H1 (cell line): ENCODE measurements around the gene RSU1. TPM values are rescaled to one million over a fixed set of nuclear protein-coding genes. Genes with fewer than 3 reads are reported as not detected.

Experiments
- CTCF ChIA-PET: fragments of 300-600 bp; sonication (Branson Sonifier 250); formaldehyde crosslinking; loops from one replicate; lab custom pipeline; 2021; ENCODE audit not compliant: partially characterized antibody; lab: Charles Lee
- POLR2A ChIA-PET: fragments of 300-600 bp; sonication (Branson Sonifier 250); formaldehyde crosslinking; loops from one replicate; lab custom pipeline; 2021; ENCODE audit warnings: inconsistent platforms; ENCODE audit not compliant: partially characterized antibody; lab: Charles Lee
- DNase-seq, 2 experiments: peaks; one replicate each; pipeline versions ENCODE4 v3.0.0 to v3.0.0-alpha.2; 2010 to 2022; ENCODE audit warnings: low spot score in 2 of 2, low read depth in 1 of 2, mixed read lengths in 1 of 2
- FAIRE-seq: peaks from 2 replicates; lab custom pipeline; 2011; peaks lifted over from hg19 to GRCh38; lab: Jason Lieb, UNC
- H2AFZ ChIP-seq: 2 replicates; pipeline ENCODE4 v1.8.1; 2012; ENCODE audit warnings: low read length, inconsistent platforms
- H2AK5ac ChIP-seq: 2 replicates; pipeline ENCODE4 v1.6.1; 2013; ENCODE audit warnings: low read depth, low read length
- H2BK120ac ChIP-seq: replicated peaks from 2 replicates; pipeline ENCODE3; 2013; ENCODE audit warnings: low read depth, low read length, inconsistent platforms
- H2BK12ac ChIP-seq: 2 replicates; pipeline ENCODE4 v1.6.1; 2013; ENCODE audit warnings: low read depth, low read length
- H2BK15ac ChIP-seq: 2 replicates; pipeline ENCODE4 v1.6.1; 2013; ENCODE audit warnings: low read length
- H2BK20ac ChIP-seq: 2 replicates; pipeline ENCODE4 v1.6.1; 2013; ENCODE audit warnings: low read length
- H2BK5ac ChIP-seq: 2 replicates; pipeline ENCODE4 v1.6.1; 2013; ENCODE audit warnings: low read depth, low read length
- H3K14ac ChIP-seq: 2 replicates; pipeline ENCODE4 v1.6.1; 2013; ENCODE audit warnings: inconsistent platforms; ENCODE audit not compliant: insufficient read length
- H3K18ac ChIP-seq: 2 replicates; pipeline ENCODE4 v1.6.1; 2013; ENCODE audit warnings: low read length; ENCODE audit errors: extremely low read depth
- H3K23ac ChIP-seq: 2 replicates; pipeline ENCODE4 v1.6.1; 2013; ENCODE audit warnings: inconsistent platforms; ENCODE audit not compliant: insufficient read length
- H3K23me2 ChIP-seq: 2 replicates; pipeline ENCODE4 v1.6.1; 2013; ENCODE audit warnings: low read depth, low read length
- H3K27ac ChIP-seq: 2 replicates; pipeline ENCODE4 v1.6.1; 2011; ENCODE audit warnings: low read depth, low read length, inconsistent platforms
- H3K27me3 ChIP-seq, 4 experiments: replicated peaks in 1 of 4; 1 replicate in 1 of 4; 2 replicates in 3 of 4; pipeline versions ENCODE4 v1.6.1 to v1.8.1; 2011 to 2013; ENCODE audit warnings: low read length in 3 of 4, mild to moderate bottlenecking in 3 of 4, inconsistent platforms in 2 of 4, mixed read lengths in 2 of 4, moderate library complexity in 1 of 4; ENCODE audit not compliant: control insufficient read depth in 3 of 4, insufficient read depth in 3 of 4; ENCODE audit errors: extremely low read depth in 1 of 4
- H3K36me3 ChIP-seq, 4 experiments: 2 replicates each; pipeline versions ENCODE4 v1.6.1 to v1.8.1; 2011 to 2013; ENCODE audit warnings: mild to moderate bottlenecking in 4 of 4, low read length in 3 of 4, moderate library complexity in 2 of 4, control low read depth in 1 of 4, inconsistent platforms in 1 of 4; ENCODE audit not compliant: insufficient read depth in 4 of 4, control insufficient read depth in 2 of 4
- H3K4ac ChIP-seq: replicated peaks from 2 replicates; pipeline ENCODE3; 2013; ENCODE audit warnings: low read length, low read depth, mixed read lengths, inconsistent platforms; ENCODE audit not compliant: insufficient read length
- H3K4me1 ChIP-seq, 4 experiments: replicated peaks in 1 of 4; 1 replicate in 1 of 4; 2 replicates in 3 of 4; pipeline versions ENCODE4 v1.6.1 to v1.8.1; 2011 to 2013; ENCODE audit warnings: low read length in 3 of 4, inconsistent platforms in 2 of 4, mixed read lengths in 1 of 4; ENCODE audit not compliant: insufficient read depth in 4 of 4, control insufficient read depth in 3 of 4
- H3K4me2 ChIP-seq, 2 experiments: 2 replicates each; pipeline versions ENCODE4 v1.6.1 to v1.8.1; 2011 to 2013; ENCODE audit warnings: low read depth in 2 of 2, low read length in 2 of 2, control low read depth in 1 of 2, inconsistent platforms in 1 of 2, mild to moderate bottlenecking in 1 of 2; ENCODE audit not compliant: insufficient read depth in 1 of 2
- H3K4me3 ChIP-seq, 4 experiments: fragments of 200-600, 300-600 bp in 1 of 4; sonication (generic), shearing (Covaris generic), sonication (Bioruptor Twin) in 1 of 4; 2 replicates each; pipeline versions ENCODE4 v1.5.1 to v1.8.1; 2011 to 2016; ENCODE audit warnings: low read length in 4 of 4, low read depth in 3 of 4, control low read depth in 2 of 4, inconsistent platforms in 2 of 4, mild to moderate bottlenecking in 2 of 4, mixed read lengths in 1 of 4, moderate library complexity in 1 of 4; ENCODE audit not compliant: insufficient read depth in 2 of 4; ENCODE audit errors: extremely low read depth in 1 of 4
- H3K56ac ChIP-seq: replicated peaks from 2 replicates; pipeline ENCODE3; 2013; ENCODE audit warnings: low read depth, mild to moderate bottlenecking, mixed read lengths, low read length, inconsistent platforms; ENCODE audit not compliant: insufficient read length
- H3K79me1 ChIP-seq: 2 replicates; pipeline ENCODE4 v1.6.1; 2013; ENCODE audit warnings: low read depth, low read length, control low read depth
- H3K79me2 ChIP-seq, 2 experiments: 2 replicates each; pipeline versions ENCODE4 v1.6.1 to v1.8.1; 2012 to 2013; ENCODE audit warnings: low read length in 2 of 2, mild to moderate bottlenecking in 2 of 2, inconsistent platforms in 1 of 2; ENCODE audit not compliant: insufficient read depth in 2 of 2, control insufficient read depth in 1 of 2
- H3K9ac ChIP-seq, 4 experiments: replicated peaks in 1 of 4; 1 replicate in 1 of 4; 2 replicates in 3 of 4; pipeline versions ENCODE4 v1.6.1 to v1.8.1; 2011 to 2013; ENCODE audit warnings: low read depth in 3 of 4, low read length in 3 of 4, control low read depth in 2 of 4, mild to moderate bottlenecking in 2 of 4, moderate library complexity in 2 of 4, inconsistent platforms in 1 of 4; ENCODE audit errors: extremely low read depth in 1 of 4
- H3K9me3 ChIP-seq, 2 experiments: 2 replicates each; pipeline versions ENCODE4 v1.6.1 to v1.8.1; 2012 to 2013; ENCODE audit warnings: mild to moderate bottlenecking in 2 of 2, moderate library complexity in 2 of 2, control low read depth in 1 of 2, inconsistent platforms in 1 of 2, low read depth in 1 of 2, low read length in 1 of 2, mixed read lengths in 1 of 2; ENCODE audit not compliant: insufficient read depth in 2 of 2
- H4K20me1 ChIP-seq, 2 experiments: replicated peaks in 1 of 2; 2 replicates each; pipeline versions ENCODE3 to v1.8.1; 2011 to 2013; ENCODE audit warnings: inconsistent platforms in 2 of 2, low read length in 2 of 2, mild to moderate bottlenecking in 1 of 2; ENCODE audit not compliant: insufficient read depth in 2 of 2, control insufficient read depth in 1 of 2
- H4K5ac ChIP-seq: 2 replicates; pipeline ENCODE4 v1.6.1; 2013; ENCODE audit warnings: low read length, low read depth, mixed read lengths, inconsistent platforms; ENCODE audit not compliant: insufficient read length
- H4K8ac ChIP-seq: 2 replicates; pipeline ENCODE4 v1.8.0; 2013; ENCODE audit warnings: mild to moderate bottlenecking, moderate library complexity, low read length, inconsistent platforms; ENCODE audit not compliant: insufficient read depth; ENCODE audit errors: extremely low read depth
- H4K91ac ChIP-seq: replicated peaks from 2 replicates; pipeline ENCODE3; 2013; ENCODE audit warnings: low read length, mixed read lengths, inconsistent platforms; ENCODE audit not compliant: insufficient read length
- BACH1 ChIP-seq: IDR thresholded peaks from 2 replicates; pipeline ENCODE4 v1.6.1; 2012; ENCODE audit warnings: low read length, improper control_type of control experiment
- HDAC6 ChIP-seq: IDR thresholded peaks from one replicate; pipeline ENCODE4 v1.7.1; 2012; ENCODE audit warnings: low read depth, mild to moderate bottlenecking, inconsistent platforms, low read length, moderate library complexity
- WGBS, 2 experiments: shearing (Covaris generic) in 1 of 2; methylation state at CpG; one replicate each; pipeline versions ENCODE4 v1.1.6 to v1.1.7; 2013 to 2015; ENCODE audit warnings: low lambda C conversion rate in 2 of 2, mixed read lengths in 2 of 2, inconsistent platforms in 1 of 2, low coverage in 1 of 2, missing lambda C conversion rate in 1 of 2; ENCODE audit not compliant: insufficient replicate concordance in 2 of 2, insufficient coverage in 1 of 2, insufficient read length in 1 of 2; ENCODE audit errors: extremely low coverage in 1 of 2, missing lambda C conversion rate in 1 of 2; 5-methylcytosine and 5-hydroxymethylcytosine counted together
- polyA plus RNA-seq, 7 experiments: library from polyadenylated mRNA; depleted of rRNA in 3 of 7; stranded (reverse) in 5 of 7; unstranded in 2 of 7; fragments of >200 nt in 5 of 7; fragments of 200-250 nt in 2 of 7; gene quantifications; 1 replicate in 5 of 7; 2 replicates in 1 of 7; 4 replicates in 1 of 7; pipeline versions ENCODE4 v1.2.1 to v1.2.3, GENCODE V29; 2011 to 2013; ENCODE audit warnings: missing spikeins in 2 of 7, mixed read lengths in 2 of 7
- total RNA-seq: library from RNA; stranded (reverse); fragmentation: NEBNext Ultra II Directional; extraction: Animal tissue kit (Norgen Biotek cat#: 25700); gene quantifications from 2 replicates; pipeline ENCODE4 v1.2.1, GENCODE V29; 2021

RSU1 gene
- total and polyA plus RNA-seq, 2 of the 8 experiments (the other 6 are each of a cell fraction or from before 2014, with no cell fraction given), result 50.0 to 68.2 TPM

GRCh38 chr10:16699435-16700057 is 117.7 kb downstream of the RSU1 start:
- Histone ChIP-seq H4K8ac (no peak overlapping the region), H3K79me2 (no peaks in the 10 kb centered on the region), H2BK120ac (no peak overlapping the region), H2AFZ (no peak overlapping the region), H2BK20ac (no peak overlapping the region), H3K79me1 (no peaks in the 10 kb centered on the region), H4K20me1 (no peaks in the 10 kb centered on the region), H3K27me3 (peaks cover 0 to 1% (median 0%) of the 10 kb centered on the region in 4 experiments; a peak in 1 of 7 replicates), H4K5ac (no peak overlapping the region), H3K23me2 (no peaks in the 10 kb centered on the region), H3K4ac (no peak overlapping the region), H3K23ac (no peak overlapping the region), H3K18ac (no peak overlapping the region), H3K14ac (no peak overlapping the region), H2BK12ac (no peak overlapping the region), H3K9me3 (peaks cover 3 to 9% of the 10 kb centered on the region in 2 experiments; a peak in 1 of 4 replicates), H4K91ac (no peak overlapping the region), H3K9ac (no peak overlapping the region), H3K4me3 (no peak overlapping the region), H3K56ac (no peak overlapping the region), H2AK5ac (no peak overlapping the region), H3K4me2 (no peak overlapping the region), H3K27ac (no peak overlapping the region), H2BK5ac (no peak overlapping the region), H2BK15ac (no peak overlapping the region), H3K4me1 (no peaks in the 10 kb centered on the region), H3K36me3 (no peaks in the 10 kb centered on the region)
- WGBS, 2 experiments, result 90% methylated on average over 17 of the region's 17 CpGs; no CpG with 5 or more reads in 1 of the 2 experiments
- CTCF ChIA-PET, result interaction anchor here (0.5 to 1.2 kb wide), 3 partner anchors 13 to 396 kb away, joined by 3 to 4 read pairs (median 3); no protein-coding TSS in a partner anchor
- no peak for DNase-seq
- POLR2A ChIA-PET, result no interaction called here
- FAIRE-seq, result no peak
- TF ChIP-seq BACH1, result no peak
- no peak for TF ChIP-seq HDAC6
